ENCODE data around the gene CCNY.
A peak's percentile ranks its signal among the peaks of the same experiment; 100 is the strongest.

Gene CCNY

GRCh38 chr10:35506741-35507140 is 170.4 kb downstream of the CCNY start:
- Histone ChIP-seq H3K36me3 (ENCODE audit: control insufficient read depth, low read length) (0 out of 2 replicates have a peak, but pooled peaks cover 3% of the 10 kb centered on the region), H3K4me3 (ENCODE audit: low read length) (no peak overlapping the region), H3K9me3 (ENCODE audit: control insufficient read depth, insufficient read depth, low read length) (no peaks in the 10 kb centered on the region), H3K79me2 (ENCODE audit: control insufficient read depth, low read length) (peaks cover 10% of the 10 kb centered on the region; the same call in 1 of the 2 replicates), H4K20me1 (ENCODE audit: control insufficient read depth, insufficient read depth, low read depth, low read length) (no peaks in the 10 kb centered on the region), H3K27ac (ENCODE audit: low read depth, low read length) (no peak overlapping the region), H3K4me1 (ENCODE audit: control insufficient read depth, low read length) (peaks cover 51% of the 10 kb centered on the region), H3K4me2 (ENCODE audit: low read length) (0 out of 2 replicates have a peak overlapping the region, but pooled peaks have one; percentile 8), H3K9me2 (replicated peaks; ENCODE audit: control insufficient read depth, low read length) (no peaks in the 10 kb centered on the region), H3F3A (ENCODE audit: control insufficient read depth, insufficient read depth) (no peaks in the 10 kb centered on the region), H3K27me3 (ENCODE audit: control insufficient read depth, low read length) (no peaks in the 10 kb centered on the region)
- no peak for TF ChIP-seq CTCF (IDR thresholded peaks at IDR 0.05; ENCODE audit: low read depth, low read length, poor library complexity, severe bottlenecking)
- TF ChIP-seq EZH2phosphoT487 (IDR thresholded peaks at IDR 0.05; ENCODE audit: borderline replicate concordance, low read length) = no peak

GRCh38 chr10:35507519-35508109 is 171.3 kb downstream of the CCNY start:
- Histone ChIP-seq H3K27me3 (ENCODE audit: control insufficient read depth, low read length) (no peaks in the 10 kb centered on the region), H4K20me1 (ENCODE audit: control insufficient read depth, insufficient read depth, low read depth, low read length) (no peaks in the 10 kb centered on the region), H3K27ac (ENCODE audit: low read depth, low read length) (no peak overlapping the region), H3K79me2 (ENCODE audit: control insufficient read depth, low read length) (peaks cover 10% of the 10 kb centered on the region; the same call in 1 of the 2 replicates), H3K4me3 (ENCODE audit: low read length) (no peak overlapping the region), H3F3A (ENCODE audit: control insufficient read depth, insufficient read depth) (no peaks in the 10 kb centered on the region), H3K4me2 (ENCODE audit: low read length) (peak overlapping the region; percentile 41; the same call in 1 of the 2 replicates), H3K9me2 (replicated peaks; ENCODE audit: control insufficient read depth, low read length) (no peaks in the 10 kb centered on the region), H3K36me3 (ENCODE audit: control insufficient read depth, low read length) (0 out of 2 replicates have a peak, but pooled peaks cover 3% of the 10 kb centered on the region), H3K4me1 (ENCODE audit: control insufficient read depth, low read length) (peaks cover 58% of the 10 kb centered on the region), H3K9me3 (ENCODE audit: control insufficient read depth, insufficient read depth, low read length) (no peaks in the 10 kb centered on the region)
- TF ChIP-seq CTCF (IDR thresholded peaks at IDR 0.05; ENCODE audit: low read depth, low read length, poor library complexity, severe bottlenecking) (no peak), EZH2phosphoT487 (IDR thresholded peaks at IDR 0.05; ENCODE audit: borderline replicate concordance, low read length) (no peak)

- Histone ChIP-seq H3K4me1 (ENCODE audit: control insufficient read depth, low read length) (peaks cover 58% of the 10 kb centered on the region), H4K20me1 (ENCODE audit: control insufficient read depth, insufficient read depth, low read depth, low read length) (no peaks in the 10 kb centered on the region), H3K36me3 (ENCODE audit: control insufficient read depth, low read length) (0 out of 2 replicates have a peak, but pooled peaks cover 3% of the 10 kb centered on the region), H3F3A (ENCODE audit: control insufficient read depth, insufficient read depth) (no peaks in the 10 kb centered on the region), H3K9me3 (ENCODE audit: control insufficient read depth, insufficient read depth, low read length) (no peaks in the 10 kb centered on the region), H3K79me2 (ENCODE audit: control insufficient read depth, low read length) (peaks cover 10% of the 10 kb centered on the region; the same call in 1 of the 2 replicates), H3K27ac (ENCODE audit: low read depth, low read length) (no peak overlapping the region), H3K4me3 (ENCODE audit: low read length) (peak overlapping the region; percentile 26), H3K27me3 (ENCODE audit: control insufficient read depth, low read length) (no peaks in the 10 kb centered on the region), H3K9me2 (replicated peaks; ENCODE audit: control insufficient read depth, low read length) (no peaks in the 10 kb centered on the region), H3K4me2 (ENCODE audit: low read length) (peak overlapping the region; percentile 41)
- TF ChIP-seq EZH2phosphoT487 (IDR thresholded peaks at IDR 0.05; ENCODE audit: borderline replicate concordance, low read length) = no peak
- no peak for TF ChIP-seq CTCF (IDR thresholded peaks at IDR 0.05; ENCODE audit: low read depth, low read length, poor library complexity, severe bottlenecking)
Measured at GRCh38 chr10:35508647-35509046, 172.3 kb downstream of the CCNY start.

Measured in DOHH2 (cell line).